Inflammatory macrophage treated with lipopolysaccharide for 1 hour (primary cell): ENCODE data around the gene SNRPA1.

Source experiments
- DNase-seq, 2 donors: peaks; one replicate each; pipeline ENCODE4 v3.0.0-alpha.2; 2020 to 2022

The SNRPA1 gene

DNA sequence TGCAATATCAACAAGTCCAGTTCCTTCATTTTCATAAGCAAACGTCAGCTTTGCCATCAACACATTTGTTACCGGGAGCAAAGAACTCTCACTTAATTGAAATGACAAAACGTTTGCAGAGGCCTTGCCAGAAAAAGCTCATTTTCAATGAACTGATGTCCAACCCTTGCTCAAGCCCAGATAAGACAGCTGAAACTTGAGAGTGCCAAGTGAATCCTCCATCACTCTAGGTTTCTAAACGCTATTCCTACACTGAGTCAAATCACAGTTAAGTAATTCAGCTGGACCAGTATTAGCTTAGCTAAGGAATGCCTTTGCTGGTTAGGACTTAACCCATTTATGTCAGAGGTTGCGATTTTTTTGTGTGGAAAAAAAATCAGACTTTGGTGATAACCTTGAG, 54.7 kb downstream of the SNRPA1 start:
- no peak for DNase-seq

DNA sequence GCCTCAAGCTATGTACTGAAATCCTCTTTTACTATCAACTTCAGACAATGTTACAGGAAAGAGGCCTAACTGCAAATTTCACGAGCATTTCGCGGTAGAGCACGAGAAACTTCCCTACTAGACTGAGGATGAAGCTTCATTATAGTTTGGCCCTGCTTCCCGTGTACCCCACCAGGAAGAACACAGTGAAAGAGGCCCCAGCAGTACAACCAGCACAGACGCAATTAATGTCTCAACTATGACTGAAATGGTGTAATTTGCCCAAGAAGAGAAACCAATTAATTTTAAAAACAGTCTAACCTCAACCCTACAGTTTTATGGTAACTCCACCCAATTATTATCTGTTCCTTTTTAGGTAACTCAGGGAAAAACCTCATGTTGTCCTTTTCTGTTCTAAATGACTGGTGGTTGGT, 55.3 kb downstream of the SNRPA1 start:
- peak; percentile 25 to 31 for DNase-seq

DNA sequence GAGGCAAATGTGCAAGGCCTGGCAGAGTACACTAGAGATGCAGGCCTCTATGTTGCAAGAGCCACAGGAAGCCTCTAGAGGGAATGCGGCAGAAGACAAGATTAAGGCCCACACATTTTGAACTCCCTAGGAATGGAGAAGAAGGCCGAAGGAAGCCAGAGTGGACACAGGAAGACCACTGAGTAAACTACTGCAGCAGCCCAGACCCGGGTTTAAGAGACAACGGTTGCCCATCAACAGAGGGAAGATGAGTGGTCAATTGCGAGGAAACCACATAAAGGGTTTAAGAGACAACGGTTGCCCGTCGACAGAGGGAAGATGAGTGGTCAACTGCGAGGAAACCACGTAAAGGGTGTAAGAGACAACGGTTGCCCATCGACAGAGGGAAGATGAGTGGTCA, 57.8 kb downstream of the SNRPA1 start:
- DNase-seq: peak; percentile 26 to 48

DNA sequence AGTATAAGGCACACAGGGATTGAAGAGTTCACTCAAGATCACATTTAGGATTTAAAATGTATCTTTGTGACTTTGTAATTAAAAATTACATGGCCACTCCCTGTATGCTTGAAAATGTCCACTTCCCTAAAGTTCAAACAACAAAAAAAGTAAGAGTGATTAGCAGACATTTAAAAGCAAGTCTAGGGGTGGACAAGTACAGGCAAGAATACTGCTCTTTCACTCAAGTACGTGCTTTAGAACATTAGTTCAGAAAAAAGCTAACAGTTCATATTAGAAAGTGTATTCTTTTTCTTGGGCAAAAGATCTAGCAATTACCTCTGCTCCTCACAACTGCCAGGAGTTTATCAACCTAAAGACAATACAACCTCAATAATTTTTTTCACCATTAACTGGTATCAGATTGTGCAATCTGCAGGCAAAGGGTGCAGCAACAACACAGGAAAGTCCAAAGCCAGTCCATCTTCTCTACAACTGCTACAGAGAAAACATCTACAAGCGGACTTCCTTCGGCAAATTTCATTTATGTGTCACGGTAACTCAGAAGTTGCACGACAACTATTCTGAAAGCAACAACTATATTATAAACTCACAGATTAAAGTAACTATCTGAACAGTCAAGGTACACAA, 61.3 kb downstream of the SNRPA1 start:
- no peak for DNase-seq

DNA sequence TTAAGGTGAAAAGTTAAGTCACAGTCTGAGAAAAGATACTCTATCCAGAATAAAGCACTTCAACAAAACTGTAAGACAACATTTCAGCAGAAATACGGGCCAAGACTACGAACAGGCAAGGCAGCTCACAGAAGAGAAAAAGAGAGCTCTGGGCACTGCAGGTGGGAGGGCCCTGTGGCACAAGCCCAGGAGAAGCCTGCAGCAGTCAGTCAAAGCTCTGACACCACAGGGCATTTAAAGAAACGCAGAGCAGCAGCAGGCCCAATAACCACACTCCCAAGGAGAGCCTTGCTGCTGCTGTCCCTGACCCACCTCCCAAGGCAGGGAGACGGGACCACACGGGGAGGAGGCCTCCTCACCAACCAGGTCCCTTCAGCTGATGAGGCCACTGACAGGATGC, 62.4 kb downstream of the SNRPA1 start:
- DNase-seq: no peak
